ENCODE results near the gene CLEC2D.

DNA sequence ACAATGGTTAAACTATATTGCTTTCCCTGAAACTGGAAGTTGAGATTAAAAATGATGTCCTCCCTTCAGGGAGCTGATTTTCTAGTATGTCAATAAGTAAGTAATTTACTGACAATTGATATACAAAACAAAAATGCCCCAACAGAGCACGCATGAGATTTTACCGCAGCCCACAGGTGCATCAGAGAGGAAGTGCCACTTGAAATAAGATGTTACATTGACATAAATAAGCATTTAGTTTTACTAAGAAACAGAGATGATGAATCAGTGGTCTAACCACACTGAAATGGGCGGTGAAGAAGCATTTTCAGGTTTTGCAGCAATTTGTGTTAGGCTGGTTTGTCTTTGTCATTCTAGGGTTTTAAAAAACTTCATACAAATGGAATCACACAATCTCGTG lies 72.2 kb downstream of the CLEC2D start:
- TF ChIP-seq, protein P1, sequence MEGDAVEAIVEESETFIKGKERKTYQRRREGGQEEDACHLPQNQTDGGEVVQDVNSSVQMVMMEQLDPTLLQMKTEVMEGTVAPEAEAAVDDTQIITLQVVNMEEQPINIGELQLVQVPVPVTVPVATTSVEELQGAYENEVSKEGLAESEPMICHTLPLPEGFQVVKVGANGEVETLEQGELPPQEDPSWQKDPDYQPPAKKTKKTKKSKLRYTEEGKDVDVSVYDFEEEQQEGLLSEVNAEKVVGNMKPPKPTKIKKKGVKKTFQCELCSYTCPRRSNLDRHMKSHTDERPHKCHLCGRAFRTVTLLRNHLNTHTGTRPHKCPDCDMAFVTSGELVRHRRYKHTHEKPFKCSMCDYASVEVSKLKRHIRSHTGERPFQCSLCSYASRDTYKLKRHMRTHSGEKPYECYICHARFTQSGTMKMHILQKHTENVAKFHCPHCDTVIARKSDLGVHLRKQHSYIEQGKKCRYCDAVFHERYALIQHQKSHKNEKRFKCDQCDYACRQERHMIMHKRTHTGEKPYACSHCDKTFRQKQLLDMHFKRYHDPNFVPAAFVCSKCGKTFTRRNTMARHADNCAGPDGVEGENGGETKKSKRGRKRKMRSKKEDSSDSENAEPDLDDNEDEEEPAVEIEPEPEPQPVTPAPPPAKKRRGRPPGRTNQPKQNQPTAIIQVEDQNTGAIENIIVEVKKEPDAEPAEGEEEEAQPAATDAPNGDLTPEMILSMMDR (IDR thresholded peaks at IDR 0.05; ENCODE audit: low read depth, low read length, poor library complexity, severe bottlenecking), result no peak
- TF ChIP-seq EZH2phosphoT487 (IDR thresholded peaks at IDR 0.05; ENCODE audit: borderline replicate concordance, low read length), result no peak

All from DOHH2 (cell line).